ENCODE measurements around the gene MGAM2.

The MGAM2 gene

GRCh38 chr7:142111499-142111898, at the start of gene MGAM2:
Gene MGAM2 (plus strand): TSS chr7:142111718. CDS start chr7:142116874, 5,156 bp downstream.
- H3K27ac ChIP-seq = no peak within 1 kb of the TSS
- TF ChIP-seq CTCF (IDR thresholded peaks at IDR 0.05) = no peak
- no peak for DNase-seq (ENCODE audit: low spot score)
- no peak within 1 kb of the TSS for H3K4me3 ChIP-seq

GRCh38 chr7:142063551-142064442, 47.7 kb upstream of the MGAM2 start:
- TF ChIP-seq CTCF (IDR thresholded peaks at IDR 0.05) = no peak
- Histone ChIP-seq H3K4me3 (no peak overlapping the region), H3K27ac (no peak overlapping the region)
- no peak for DNase-seq (ENCODE audit: low spot score)

- no peak for TF ChIP-seq CTCF (IDR thresholded peaks at IDR 0.05)
- DNase-seq (ENCODE audit: low spot score) = no peak
- Histone ChIP-seq H3K4me3 (no peak overlapping the region), H3K27ac (no peak overlapping the region)
These were observed 45.0 kb upstream of the MGAM2 start for GRCh38 chr7:142066536-142066935.

GRCh38 chr7:142077762-142078161, 33.8 kb upstream of the MGAM2 start:
- Histone ChIP-seq H3K27ac (no peak overlapping the region), H3K4me3 (no peak overlapping the region)
- no peak for TF ChIP-seq CTCF (IDR thresholded peaks at IDR 0.05)
- DNase-seq (ENCODE audit: low spot score) = no peak

GRCh38 chr7:142083605-142084004, 27.9 kb upstream of the MGAM2 start:
- TF ChIP-seq CTCF (IDR thresholded peaks at IDR 0.05) = no peak
- no peak for DNase-seq (ENCODE audit: low spot score)
- Histone ChIP-seq H3K27ac (no peak overlapping the region), H3K4me3 (no peak overlapping the region)

- no peak for TF ChIP-seq CTCF (IDR thresholded peaks at IDR 0.05)
- no peak overlapping the region for H3K4me3 ChIP-seq
- H3K27ac ChIP-seq = no peak overlapping the region
- DNase-seq (ENCODE audit: low spot score) = no peak
These were observed 26.1 kb upstream of the MGAM2 start for GRCh38 chr7:142085428-142085827.

All from coronary artery (tissue), 2 donors.